ENCODE results near the gene CHCHD2.
"Not testable (repeated sequence)": the region's sequence is repeated elsewhere in the genome, so short reads cannot be mapped to it uniquely, and the experiment has no call there.

Gene CHCHD2

GRCh38 chr7:56083150-56083785 lies 23.0 kb downstream of the CHCHD2 start:
- no peak for DNase-seq (ENCODE audit: low spot score)

DNA sequence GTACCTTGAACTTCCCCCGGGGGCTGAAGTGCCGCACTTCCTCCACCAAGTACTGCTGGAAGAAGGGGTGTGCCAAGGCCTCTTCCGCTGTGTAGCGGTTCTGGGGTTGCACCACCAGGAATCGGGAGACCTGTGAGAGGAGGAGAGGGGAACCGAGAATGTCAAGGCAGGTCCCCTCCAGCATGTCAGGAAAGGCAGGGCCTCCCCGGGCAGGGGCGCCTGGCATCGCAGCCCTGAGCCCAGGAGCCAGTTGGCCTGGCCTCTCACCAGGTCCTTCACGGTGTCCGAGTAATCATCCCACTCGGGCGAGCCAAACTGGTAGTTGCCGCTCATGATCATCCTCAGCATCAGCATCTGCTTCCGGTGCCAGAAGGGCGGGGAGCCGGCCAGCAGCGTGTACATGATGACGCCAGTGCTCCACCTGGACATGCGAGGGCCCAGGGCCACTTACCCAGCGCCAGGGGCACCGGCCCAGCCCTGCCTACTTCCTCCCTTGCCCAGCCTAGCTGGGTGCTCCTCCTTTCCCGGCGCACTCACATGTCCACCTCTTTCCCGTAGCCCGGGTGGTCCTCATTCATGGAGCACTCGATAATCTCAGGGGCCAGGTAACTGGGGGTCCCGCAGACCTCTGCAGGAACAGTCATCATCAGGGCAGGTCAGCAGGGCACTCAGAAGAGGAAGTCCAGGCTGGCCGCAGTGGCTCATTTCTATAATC lies 24.5 kb downstream of the CHCHD2 start:
- DNase-seq (ENCODE audit: low spot score), result no peak

- DNase-seq (ENCODE audit: low spot score), result not testable (repeated sequence)
These were observed 25.4 kb downstream of the CHCHD2 start for GRCh38 chr7:56080726-56081435.

DNA sequence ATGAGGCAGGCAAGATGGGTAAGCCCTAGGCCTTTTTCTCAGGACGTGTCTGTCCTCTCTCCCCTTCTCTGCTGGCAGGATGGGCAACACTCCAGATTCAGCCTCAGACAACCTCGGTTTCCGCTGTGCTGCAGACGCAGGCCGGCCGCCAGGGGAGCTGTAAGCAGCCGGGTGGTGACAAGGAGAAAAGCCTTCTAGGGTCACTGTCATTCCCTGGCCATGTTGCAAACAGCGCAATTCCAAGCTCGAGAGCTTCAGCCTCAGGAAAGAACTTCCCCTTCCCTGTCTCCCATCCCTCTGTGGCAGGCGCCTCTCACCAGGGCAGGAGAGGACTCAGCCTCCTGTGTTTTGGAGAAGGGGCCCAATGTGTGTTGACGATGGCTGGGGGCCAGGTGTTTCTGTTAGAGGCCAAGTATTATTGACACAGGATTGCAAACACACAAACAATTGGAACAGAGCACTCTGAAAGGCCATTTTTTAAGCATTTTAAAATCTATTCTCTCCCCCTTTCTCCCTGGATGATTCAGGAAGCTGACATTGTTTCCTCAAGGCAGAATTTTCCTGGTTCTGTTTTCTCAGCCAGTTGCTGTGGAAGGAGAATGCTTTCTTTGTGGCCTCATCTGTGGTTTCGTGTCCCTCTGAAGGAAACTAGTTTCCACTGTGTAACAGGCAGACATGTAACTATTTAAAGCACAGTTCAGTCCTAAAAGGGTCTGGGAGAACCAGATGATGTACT lies 26.7 kb downstream of the CHCHD2 start:
- no peak for DNase-seq (ENCODE audit: low spot score)

DNA sequence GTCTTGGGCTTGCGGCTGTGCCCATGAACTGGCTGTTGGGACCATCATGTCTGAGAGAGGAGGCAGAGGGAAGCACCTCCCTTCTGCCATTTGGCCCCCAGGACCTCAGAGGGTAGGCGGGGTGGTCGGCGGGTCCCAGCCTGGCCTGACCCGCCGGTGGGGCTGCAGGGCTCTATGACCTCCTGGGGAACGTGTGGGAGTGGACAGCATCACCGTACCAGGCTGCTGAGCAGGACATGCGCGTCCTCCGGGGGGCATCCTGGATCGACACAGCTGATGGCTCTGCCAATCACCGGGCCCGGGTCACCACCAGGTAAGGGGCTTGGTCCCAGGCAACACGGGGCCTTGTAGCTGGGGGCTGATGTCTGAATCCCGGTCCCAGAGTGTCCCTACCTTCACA lies 28.1 kb downstream of the CHCHD2 start:
- no peak for DNase-seq (ENCODE audit: low spot score)

DNA sequence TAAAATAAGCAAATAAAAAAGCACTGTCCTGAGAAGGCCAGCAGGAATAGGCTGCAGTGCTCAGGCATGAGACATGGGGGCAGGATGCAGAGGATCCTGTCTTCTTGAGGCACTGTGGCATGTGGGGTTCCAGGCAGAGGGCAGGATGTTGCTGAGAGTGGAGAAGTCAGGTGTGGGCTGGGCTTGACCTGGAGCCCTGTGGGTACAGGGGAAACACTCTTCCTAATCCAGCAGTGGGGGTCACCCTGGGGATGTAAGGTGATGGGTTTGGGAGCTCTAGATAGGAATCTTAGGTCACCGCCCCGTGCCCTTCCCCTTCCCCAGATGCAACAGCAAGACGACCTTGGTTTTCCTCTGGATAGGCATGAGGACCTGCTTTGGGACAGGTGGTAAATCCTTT lies 28.6 kb downstream of the CHCHD2 start:
- no peak for DNase-seq (ENCODE audit: low spot score)

DNA sequence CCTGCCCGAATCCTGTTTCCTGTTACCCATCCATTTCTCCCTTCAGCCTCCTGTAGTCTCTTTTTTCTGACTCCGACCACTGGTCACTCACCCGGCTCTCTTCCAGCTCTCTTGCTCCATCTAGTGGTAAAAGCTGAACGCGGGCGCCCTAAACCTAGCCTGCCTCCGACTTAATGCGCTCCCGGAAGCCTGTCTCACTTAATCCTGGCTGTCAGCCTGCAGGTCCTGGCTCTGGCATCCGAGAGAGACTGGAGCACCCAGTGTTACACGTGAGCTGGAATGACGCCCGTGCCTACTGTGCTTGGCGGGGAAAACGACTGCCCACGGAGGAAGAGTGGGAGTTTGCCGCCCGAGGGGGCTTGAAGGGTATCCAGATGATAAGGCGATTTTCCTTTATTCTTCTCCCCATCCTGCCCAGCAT lies 31.9 kb downstream of the CHCHD2 start:
- DNase-seq (ENCODE audit: low spot score), result peak; percentile 88

- DNase-seq (ENCODE audit: low spot score), result not testable (repeated sequence)
These were observed 39.9 kb downstream of the CHCHD2 start for GRCh38 chr7:56066376-56066775.

- peak; percentile 95 for DNase-seq (ENCODE audit: low spot score)
These were observed 42.2 kb downstream of the CHCHD2 start, which contains the start of gene SUMF2 for GRCh38 chr7:56063882-56064625. SUMF2 (plus strand) TSS chr7:56064286; CDS start chr7:56064312, 26 bp downstream.

DNA sequence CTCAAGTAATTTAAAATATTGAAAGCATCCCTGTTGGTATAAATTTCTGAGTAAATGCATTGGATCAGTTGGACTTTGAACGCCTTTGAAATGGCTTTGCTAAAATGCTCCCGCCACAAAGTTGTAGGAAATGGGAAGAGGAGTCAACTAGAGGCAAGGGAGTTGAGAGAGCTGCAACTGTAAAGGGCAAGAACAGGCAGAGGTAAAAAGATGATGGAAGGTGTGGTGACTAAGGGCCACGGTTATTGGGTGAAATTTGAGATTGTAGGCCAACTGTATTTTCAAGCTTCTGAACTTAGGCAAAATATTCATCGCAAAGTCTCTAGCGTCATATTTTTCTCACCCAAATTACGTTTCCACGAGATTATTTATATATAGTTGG lies 42.8 kb downstream of the CHCHD2 start:
- DNase-seq (ENCODE audit: low spot score), result no peak

DNA sequence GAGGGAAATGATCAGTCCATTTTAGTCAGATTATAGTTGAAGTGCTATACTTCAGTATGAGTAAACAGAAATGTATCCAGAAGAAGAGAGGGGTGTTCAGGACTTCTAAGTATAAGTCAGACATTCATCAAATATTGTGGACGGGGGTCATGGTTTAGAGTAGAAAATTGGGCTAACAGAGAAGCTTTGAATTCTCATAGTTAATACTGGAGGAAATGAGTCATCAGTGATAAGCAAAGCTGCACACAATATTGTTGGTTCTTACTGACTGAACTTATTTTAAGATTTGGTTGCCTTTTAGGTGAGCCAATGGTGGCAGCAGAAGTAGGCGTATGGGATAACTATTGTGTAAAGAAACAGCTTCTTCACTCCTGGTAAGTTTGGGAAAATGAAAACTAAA lies 43.9 kb downstream of the CHCHD2 start:
- no peak for DNase-seq (ENCODE audit: low spot score)

DNA sequence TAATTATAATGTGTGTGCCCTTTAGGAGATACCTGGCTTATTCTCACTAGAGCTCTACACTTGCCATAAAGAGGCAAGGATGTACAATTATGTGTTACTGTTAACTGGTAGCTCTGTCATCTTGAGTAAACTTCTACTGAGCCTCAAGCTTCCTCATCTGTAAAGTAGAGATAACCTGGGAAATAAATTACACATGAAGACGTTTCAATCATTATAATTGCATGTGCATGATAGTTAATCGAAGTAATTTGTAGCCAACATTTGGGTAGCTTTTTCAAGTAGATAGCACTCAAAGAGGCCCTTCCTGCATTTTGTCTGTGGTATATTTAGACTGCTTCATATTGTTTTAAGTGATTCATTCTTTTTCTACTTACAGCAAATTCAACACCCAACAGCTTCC lies 52.3 kb downstream of the CHCHD2 start:
- no peak for DNase-seq (ENCODE audit: low spot score)

DNA sequence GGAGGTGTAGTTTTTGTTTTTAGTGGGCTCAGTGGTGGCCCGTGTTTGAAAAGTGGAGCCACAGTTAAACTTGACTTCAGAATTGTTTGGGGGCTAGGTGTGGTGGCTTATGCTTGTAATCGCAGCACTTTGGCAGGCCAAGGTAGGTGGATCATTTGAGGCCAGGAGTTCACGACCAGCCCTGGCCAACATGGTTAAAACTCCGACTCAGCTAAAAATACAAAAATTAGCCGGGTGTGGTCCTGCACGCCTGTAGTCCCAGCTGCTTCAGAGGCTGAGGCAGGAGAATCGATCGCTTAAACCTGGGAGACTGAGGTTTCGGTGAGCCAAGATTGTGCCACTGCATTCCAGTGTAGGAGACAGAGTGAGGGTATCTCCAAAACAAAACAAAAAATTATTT lies 52.9 kb downstream of the CHCHD2 start:
- DNase-seq (ENCODE audit: low spot score), result no peak

Measured in ecto neural progenitor cell (in vitro differentiated cells).